GM19467 (cell line): Measurements from ENCODE around the gene LRRC55.

ENCODE experiments used
- ATAC-seq: cut with Tn5 transposase; IDR thresholded peaks from one replicate; pipeline ENCODE4 v1.9.1; 2021; ENCODE audit warnings: mild to moderate bottlenecking, moderate library complexity; ENCODE audit not compliant: unreplicated experiment

Gene LRRC55

GRCh38 chr11:57181678-57182305 is at the start of gene LRRC55:
TSS of gene LRRC55 (plus strand) at chr11:57181953. CDS start at chr11:57182023, 70 bp downstream.
- no peak for ATAC-seq

- ATAC-seq = no peak
These were observed 48.3 kb upstream of the LRRC55 start for GRCh38 chr11:57133366-57134038.

GRCh38 chr11:57134284-57134683 is 47.5 kb upstream of the LRRC55 start:
- ATAC-seq = no peak

- no peak for ATAC-seq
These were observed 46.6 kb upstream of the LRRC55 start for GRCh38 chr11:57135020-57135751.

- no peak for ATAC-seq
These were observed 41.2 kb upstream of the LRRC55 start for GRCh38 chr11:57140568-57140967.

- ATAC-seq = no peak
These were observed 38.3 kb upstream of the LRRC55 start for GRCh38 chr11:57143459-57143858.

- ATAC-seq = no peak
These were observed 37.7 kb upstream of the LRRC55 start for GRCh38 chr11:57144075-57144474.

GRCh38 chr11:57144531-57145320 is 37.0 kb upstream of the LRRC55 start:
- no peak for ATAC-seq

GRCh38 chr11:57146301-57146700 is 35.5 kb upstream of the LRRC55 start:
- no peak for ATAC-seq

- ATAC-seq = no peak
These were observed 33.1 kb upstream of the LRRC55 start for GRCh38 chr11:57148621-57149020.

GRCh38 chr11:57150454-57150917 is 31.3 kb upstream of the LRRC55 start:
- ATAC-seq = no peak

GRCh38 chr11:57152134-57152533 is 29.6 kb upstream of the LRRC55 start:
- ATAC-seq = no peak

GRCh38 chr11:57153448-57153847 is 28.3 kb upstream of the LRRC55 start:
- ATAC-seq = no peak

GRCh38 chr11:57154739-57155138 is 27.0 kb upstream of the LRRC55 start:
- ATAC-seq = no peak

GRCh38 chr11:57155400-57155799 is 26.4 kb upstream of the LRRC55 start:
- no peak for ATAC-seq

- ATAC-seq = no peak
These were observed 25.7 kb upstream of the LRRC55 start for GRCh38 chr11:57155838-57156607.

- ATAC-seq = no peak
These were observed 24.8 kb upstream of the LRRC55 start for GRCh38 chr11:57156928-57157327.

GRCh38 chr11:57157624-57158023 is 24.1 kb upstream of the LRRC55 start:
- no peak for ATAC-seq

GRCh38 chr11:57158180-57158579 is 23.6 kb upstream of the LRRC55 start:
- no peak for ATAC-seq

- no peak for ATAC-seq
These were observed 23.2 kb upstream of the LRRC55 start for GRCh38 chr11:57158599-57158998.
